Calu3 (cell line): ENCODE results near the gene WIPI1. TPM values are rescaled to one million over a fixed set of nuclear protein-coding genes. Genes with fewer than 3 reads are reported as not detected.

Experiments
- BruUV-seq: library from RNA; stranded (reverse); fragments of 400-500 nt; replicated peaks from 2 replicates; lab custom pipeline; 2021; lab: Mats Ljungman, UMichigan
- CTCF ChIA-PET: fragments of 300-600 bp; sonication (Branson Sonifier 250); formaldehyde crosslinking; loops from one replicate; lab custom pipeline; 2022; ENCODE audit warnings: antibody characterized with exemption; lab: Charles Lee
- DNase-seq: peaks from one replicate; pipeline ENCODE4 v3.0.0; 2022
- H3K27ac Mint-ChIP-seq: one replicate; pipeline ENCODE4 v1.8.0; 2022; ENCODE audit warnings: mixed read lengths; ENCODE audit not compliant: unreplicated experiment
- H3K27me3 Mint-ChIP-seq: one replicate; pipeline ENCODE4 v1.8.0; 2022; ENCODE audit warnings: mixed read lengths; ENCODE audit not compliant: unreplicated experiment
- H3K36me3 Mint-ChIP-seq: one replicate; pipeline ENCODE4 v1.8.0; 2022; ENCODE audit warnings: mild to moderate bottlenecking, moderate library complexity, mixed read lengths; ENCODE audit not compliant: insufficient read depth, unreplicated experiment
- H3K4me1 Mint-ChIP-seq: one replicate; pipeline ENCODE4 v1.8.0; 2022; ENCODE audit warnings: mild to moderate bottlenecking, low read depth, mixed read lengths; ENCODE audit not compliant: unreplicated experiment
- H3K4me3 Mint-ChIP-seq: one replicate; pipeline ENCODE4 v1.8.0; 2022; ENCODE audit warnings: mild to moderate bottlenecking, low read depth, moderate library complexity, mixed read lengths; ENCODE audit not compliant: unreplicated experiment
- H3K9me3 Mint-ChIP-seq: one replicate; pipeline ENCODE4 v1.8.0; 2022; ENCODE audit warnings: low read depth, mixed read lengths; ENCODE audit not compliant: unreplicated experiment
- intact Hi-C: fragments of 100-400 bp; cut with micrococcal nuclease; formaldehyde crosslinking; loops from one replicate; pipeline ENCODE4 v1.10.0; 2022; ENCODE audit not compliant: unreplicated experiment
- total RNA-seq: library from RNA; stranded (reverse); gene quantifications from 2 replicates; pipeline ENCODE4 v1.2.3, GENCODE V29; 2022
- TF ChIP-seq, protein P1 (sequence below): fragments of 200-600 bp; IDR thresholded peaks from one replicate; pipeline ENCODE4 v1.8.0; 2022; ENCODE audit warnings: antibody characterized with exemption; ENCODE audit not compliant: unreplicated experiment

WIPI1 gene
- total RNA-seq, 1 experiment from 2014 or later = 43.4 TPM

DNA sequence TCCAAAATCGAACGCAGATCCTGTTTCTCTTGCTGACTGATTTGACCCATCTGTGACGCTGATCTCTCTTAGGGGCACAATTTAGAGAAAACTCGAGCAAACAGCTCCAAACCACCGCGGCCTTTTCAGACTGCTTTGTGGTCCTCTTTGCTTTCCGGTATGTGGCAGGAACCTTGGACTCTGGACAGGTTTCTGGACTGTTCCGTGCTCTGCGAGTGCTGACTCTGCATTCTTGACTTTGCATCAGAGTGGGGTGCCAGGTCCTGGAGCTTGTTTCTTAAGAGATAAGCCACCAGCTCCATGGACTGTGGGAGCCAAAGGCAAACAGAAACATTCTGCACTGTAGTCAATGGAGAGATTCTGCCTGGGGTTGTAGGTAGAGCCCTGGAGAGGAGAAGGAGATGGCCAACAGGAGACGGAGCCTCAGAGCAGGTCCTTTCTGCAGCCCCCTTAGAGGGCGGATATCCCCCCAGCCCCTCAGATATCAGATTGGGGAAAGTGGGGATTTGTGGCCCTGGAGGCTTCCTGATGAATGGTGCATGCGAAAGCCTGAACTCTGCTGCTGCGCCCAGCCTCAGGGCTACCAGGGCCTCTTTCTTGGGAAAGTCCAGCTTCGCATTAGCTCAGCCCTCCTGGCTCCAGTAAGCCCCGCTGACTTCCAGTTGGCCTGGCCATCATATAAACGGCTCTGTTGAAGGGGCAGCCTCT lies 65.6 kb downstream of the WIPI1 start:
- H3K36me3 Mint-ChIP-seq = no peaks in the 10 kb centered on the region
- TF ChIP-seq, protein P1, sequence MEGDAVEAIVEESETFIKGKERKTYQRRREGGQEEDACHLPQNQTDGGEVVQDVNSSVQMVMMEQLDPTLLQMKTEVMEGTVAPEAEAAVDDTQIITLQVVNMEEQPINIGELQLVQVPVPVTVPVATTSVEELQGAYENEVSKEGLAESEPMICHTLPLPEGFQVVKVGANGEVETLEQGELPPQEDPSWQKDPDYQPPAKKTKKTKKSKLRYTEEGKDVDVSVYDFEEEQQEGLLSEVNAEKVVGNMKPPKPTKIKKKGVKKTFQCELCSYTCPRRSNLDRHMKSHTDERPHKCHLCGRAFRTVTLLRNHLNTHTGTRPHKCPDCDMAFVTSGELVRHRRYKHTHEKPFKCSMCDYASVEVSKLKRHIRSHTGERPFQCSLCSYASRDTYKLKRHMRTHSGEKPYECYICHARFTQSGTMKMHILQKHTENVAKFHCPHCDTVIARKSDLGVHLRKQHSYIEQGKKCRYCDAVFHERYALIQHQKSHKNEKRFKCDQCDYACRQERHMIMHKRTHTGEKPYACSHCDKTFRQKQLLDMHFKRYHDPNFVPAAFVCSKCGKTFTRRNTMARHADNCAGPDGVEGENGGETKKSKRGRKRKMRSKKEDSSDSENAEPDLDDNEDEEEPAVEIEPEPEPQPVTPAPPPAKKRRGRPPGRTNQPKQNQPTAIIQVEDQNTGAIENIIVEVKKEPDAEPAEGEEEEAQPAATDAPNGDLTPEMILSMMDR = no peak
- CTCF ChIA-PET = no interaction called here
- intact Hi-C loops = no loop called here
- peaks cover 3% of the 10 kb centered on the region for H3K9me3 Mint-ChIP-seq
- H3K4me1 Mint-ChIP-seq = peaks cover 8% of the 10 kb centered on the region
- no peak overlapping the region for H3K4me3 Mint-ChIP-seq
- no TSS peak for BruUV-seq
- no peaks in the 10 kb centered on the region for H3K27me3 Mint-ChIP-seq
- DNase-seq = no peak
- H3K27ac Mint-ChIP-seq = no peak overlapping the region

DNA sequence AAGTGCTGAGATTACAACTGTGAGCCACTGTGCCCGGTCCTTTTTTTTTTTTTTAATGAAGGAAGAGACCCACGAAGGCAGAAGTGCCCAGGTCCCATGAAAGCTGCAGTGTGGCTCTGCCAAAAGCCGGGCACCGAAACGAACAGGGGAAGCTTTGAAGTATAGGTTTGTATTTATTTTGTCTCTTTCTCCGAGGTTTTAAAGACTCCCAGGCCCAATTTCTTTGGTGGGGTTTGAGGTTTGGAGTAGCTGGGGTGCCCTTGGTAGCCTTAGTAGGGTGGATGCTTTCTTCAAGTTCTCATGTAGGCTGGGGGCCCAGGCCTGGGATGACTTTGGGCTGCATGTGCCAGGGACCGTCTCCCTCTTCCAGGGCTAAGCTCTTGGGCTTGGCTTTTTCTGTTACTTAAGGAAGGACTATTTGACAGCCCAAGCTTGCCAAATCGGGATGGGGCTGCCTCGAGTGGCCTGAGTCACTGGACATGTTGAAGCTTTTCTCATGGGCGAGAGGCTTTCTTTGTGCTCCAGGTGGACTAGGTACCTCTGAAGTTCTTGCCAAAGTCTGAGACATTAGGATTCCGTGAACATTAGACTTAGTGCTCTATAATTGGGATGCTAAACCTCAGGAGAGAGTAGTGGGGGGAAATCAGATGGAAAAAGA lies 66.3 kb downstream of the WIPI1 start:
- peaks cover 3% of the 10 kb centered on the region for H3K9me3 Mint-ChIP-seq
- H3K4me1 Mint-ChIP-seq = peaks cover 8% of the 10 kb centered on the region
- intact Hi-C loops = no loop called here
- CTCF ChIA-PET = interaction anchor here (0.7 kb wide), 1 partner anchor 8 kb away, joined by 5 read pairs; no protein-coding TSS in a partner anchor
- TF ChIP-seq, protein P1 = no peak
- BruUV-seq = no TSS peak
- H3K4me3 Mint-ChIP-seq = no peak overlapping the region
- no peaks in the 10 kb centered on the region for H3K27me3 Mint-ChIP-seq
- H3K27ac Mint-ChIP-seq = no peak overlapping the region
- no peaks in the 10 kb centered on the region for H3K36me3 Mint-ChIP-seq
- no peak for DNase-seq

DNA sequence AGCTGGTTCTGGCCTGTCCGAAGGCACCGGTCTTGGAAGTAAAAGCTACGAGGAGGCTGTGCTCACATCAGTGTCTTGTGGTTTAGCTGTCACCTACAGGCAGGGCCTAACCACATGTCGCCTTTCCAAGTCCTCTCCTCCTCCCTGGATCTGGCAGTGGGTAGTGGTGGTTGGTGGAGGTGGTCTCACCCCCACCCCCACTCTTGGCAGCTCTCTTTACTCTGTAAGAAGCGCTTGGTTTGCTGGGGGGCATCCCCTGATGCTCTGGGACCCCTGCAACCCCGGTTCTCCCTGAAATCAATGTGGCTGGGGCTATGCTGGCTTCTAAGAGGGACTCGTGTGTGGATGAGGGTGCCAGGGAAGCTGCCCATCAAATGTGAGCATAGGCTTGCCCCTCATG lies 68.3 kb downstream of the WIPI1 start:
- H3K27me3 Mint-ChIP-seq = peaks cover 1% of the 10 kb centered on the region
- BruUV-seq = no TSS peak
- no peak for DNase-seq
- CTCF ChIA-PET = no interaction called here
- no peaks in the 10 kb centered on the region for H3K9me3 Mint-ChIP-seq
- H3K4me1 Mint-ChIP-seq = peaks cover 8% of the 10 kb centered on the region
- no peaks in the 10 kb centered on the region for H3K36me3 Mint-ChIP-seq
- TF ChIP-seq, protein P1 = no peak
- H3K4me3 Mint-ChIP-seq = no peak overlapping the region
- no peak overlapping the region for H3K27ac Mint-ChIP-seq
- intact Hi-C loops = no loop called here

- Mint-ChIP-seq H3K27ac (no peak overlapping the region), H3K27me3 (peaks cover 13% of the 10 kb centered on the region), H3K4me3 (no peak overlapping the region), H3K36me3 (no peaks in the 10 kb centered on the region), H3K9me3 (no peaks in the 10 kb centered on the region), H3K4me1 (peaks cover 17% of the 10 kb centered on the region)
- CTCF ChIA-PET = no interaction called here
- intact Hi-C loops = no loop called here
- DNase-seq = no peak
- TF ChIP-seq, protein P1 = no peak
- BruUV-seq = no TSS peak
Observed at GRCh38 chr17:68387435-68388218, 69.7 kb downstream of the WIPI1 start.
